ENCODE data around the gene EIF4EBP2. TPM values are rescaled to one million over a fixed set of nuclear protein-coding genes. Genes with fewer than 3 reads are reported as not detected.
A peak's percentile ranks its signal among the peaks of the same experiment; 100 is the strongest.

EIF4EBP2 gene
- polyA plus RNA-seq, 1 of the 3 experiments (the other 2 are of a cell fraction): 9.9 TPM

DNA sequence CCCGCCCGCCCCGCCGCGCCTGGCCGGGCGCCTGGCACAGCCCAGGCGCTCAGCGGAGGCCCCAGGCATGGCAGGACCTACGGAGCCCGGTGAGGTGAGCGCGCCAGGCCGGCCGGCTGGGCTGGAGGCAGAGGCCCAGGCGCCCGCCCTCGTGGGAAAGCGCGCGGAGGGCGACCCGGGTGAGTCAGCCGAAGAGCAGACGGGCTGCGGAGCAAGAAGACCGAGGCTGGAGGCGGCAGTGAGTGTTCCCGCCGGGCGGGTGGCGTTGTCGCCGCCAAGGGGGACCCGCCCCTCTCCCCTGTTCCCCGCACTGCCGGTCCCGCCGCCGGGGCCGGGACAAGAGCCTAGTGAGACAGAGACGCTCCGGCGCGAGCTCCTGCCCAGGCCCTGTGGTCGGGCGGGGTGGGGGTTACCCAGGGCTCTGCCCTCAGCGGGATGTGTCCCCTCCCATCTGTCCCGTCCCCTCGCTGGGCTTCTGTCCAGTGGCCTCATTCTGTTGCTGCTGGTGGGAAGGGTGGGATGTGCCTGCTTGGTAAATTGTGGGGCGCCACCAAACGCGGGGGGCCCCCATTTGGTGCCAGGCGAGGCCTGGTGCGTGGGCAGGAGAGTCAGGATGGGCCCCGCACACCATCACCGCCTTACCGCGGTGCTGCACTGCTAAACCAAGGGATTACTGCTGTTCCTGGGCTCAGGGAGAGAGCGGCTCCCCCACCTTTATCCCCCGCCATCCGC, 54.5 kb downstream of the EIF4EBP2 start:
- ChIA-PET CTCF (interaction anchor here (0.6 to 7.0 kb wide), 8 partner anchors 17 to 299 kb away, joined by 3 to 190 read pairs (median 19); partner anchors contain the start of gene PALD1), POLR2A (no interaction called here)
- DNase-seq: peak; percentile 92
- H3K36me3 ChIP-seq (replicated peaks in 1 of 2; ENCODE audit: control insufficient read depth in 1 of 2, insufficient read depth in 2 of 2, low read length in 1 of 2): no peaks in the 10 kb centered on the region
- no peaks in the 10 kb centered on the region for H3K9me2 ChIP-seq
- H3K4me2 ChIP-seq: peak overlapping the region; percentile 69
- H4K20me1 ChIP-seq (ENCODE audit: insufficient read depth): no peaks in the 10 kb centered on the region
- WGBS (ENCODE audit: low lambda C conversion rate): 47% methylated on average over 17 of the region's 62 CpGs
- H3K4me3 ChIP-seq (ENCODE audit: low read depth in 2 of 2, low read length in 1 of 2): peak overlapping the region; percentile 29 to 36; a peak in 3 of 4 replicates
- no peaks in the 10 kb centered on the region for H3K79me2 ChIP-seq (ENCODE audit: insufficient read depth)
- no peak overlapping the region for H3K27ac ChIP-seq (ENCODE audit: low read depth in 2 of 2, low read length in 1 of 2)
- peak; percentile 38; the same call in 1 of the 2 replicates for TF ChIP-seq FOSL2 (IDR thresholded peaks at IDR 0.05; ENCODE audit: borderline replicate concordance, low read depth)
- TF ChIP-seq, protein P1, sequence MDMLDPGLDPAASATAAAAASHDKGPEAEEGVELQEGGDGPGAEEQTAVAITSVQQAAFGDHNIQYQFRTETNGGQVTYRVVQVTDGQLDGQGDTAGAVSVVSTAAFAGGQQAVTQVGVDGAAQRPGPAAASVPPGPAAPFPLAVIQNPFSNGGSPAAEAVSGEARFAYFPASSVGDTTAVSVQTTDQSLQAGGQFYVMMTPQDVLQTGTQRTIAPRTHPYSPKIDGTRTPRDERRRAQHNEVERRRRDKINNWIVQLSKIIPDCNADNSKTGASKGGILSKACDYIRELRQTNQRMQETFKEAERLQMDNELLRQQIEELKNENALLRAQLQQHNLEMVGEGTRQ (IDR thresholded peaks at IDR 0.05; ENCODE audit: borderline replicate concordance, low read depth, low read length): no peak
- TF ChIP-seq, protein P2, sequence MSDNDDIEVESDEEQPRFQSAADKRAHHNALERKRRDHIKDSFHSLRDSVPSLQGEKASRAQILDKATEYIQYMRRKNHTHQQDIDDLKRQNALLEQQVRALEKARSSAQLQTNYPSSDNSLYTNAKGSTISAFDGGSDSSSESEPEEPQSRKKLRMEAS (IDR thresholded peaks at IDR 0.05; ENCODE audit: low read depth): peak; percentile 61; the same call in 1 of the 2 replicates
- H2AFZ ChIP-seq (ENCODE audit: low read depth): peak overlapping the region; percentile 69; the same call in 1 of the 2 replicates
- H3K9me3 ChIP-seq: no peaks in the 10 kb centered on the region
- H3K4me1 ChIP-seq (ENCODE audit: control insufficient read depth in 1 of 2, insufficient read depth in 2 of 2, low read depth in 1 of 2, low read length in 1 of 2): peaks cover 0 to 20% of the 10 kb centered on the region in 2 experiments; a peak in 1 of 4 replicates
- no peak overlapping the region for H3K9ac ChIP-seq
- no peaks in the 10 kb centered on the region; the same call in 1 of the 2 replicates for H3K27me3 ChIP-seq (ENCODE audit: insufficient read depth)
- no peaks in the 10 kb centered on the region for H3F3A ChIP-seq (replicated peaks; ENCODE audit: insufficient read depth)

DNA sequence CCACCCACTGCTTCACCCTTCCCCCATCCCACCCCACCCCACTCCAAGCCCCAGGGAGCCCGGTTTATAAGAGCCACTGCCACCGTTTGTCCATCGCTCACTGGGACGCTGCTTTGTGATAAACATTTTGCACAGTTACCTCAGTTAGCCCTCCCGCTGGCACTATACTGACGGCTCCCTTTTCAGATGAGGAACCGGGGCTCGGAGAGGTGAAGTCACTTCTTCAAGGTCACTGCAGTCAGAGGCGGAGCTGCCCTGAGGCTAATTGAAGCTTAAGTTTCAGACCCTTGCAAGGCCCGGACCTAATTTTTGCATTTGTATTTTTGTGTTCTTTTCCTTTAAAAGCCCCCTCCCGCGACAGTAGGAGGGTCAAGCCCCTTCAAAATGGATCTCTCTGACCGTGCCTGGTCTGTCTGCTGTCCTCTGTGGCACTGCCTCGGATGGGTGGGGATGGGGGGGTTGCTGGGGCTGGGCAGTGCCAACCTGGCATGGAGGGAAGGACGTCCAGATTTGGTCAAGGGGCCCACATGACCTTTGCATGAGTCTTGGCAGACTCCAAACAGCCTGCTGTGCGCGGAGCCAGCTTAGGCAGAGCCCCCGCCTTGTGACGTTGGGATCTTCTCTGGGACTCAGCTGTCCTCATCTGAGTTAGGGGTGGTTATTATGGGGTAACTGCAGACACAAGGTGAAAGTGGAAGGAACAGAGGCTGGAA, 55.3 kb downstream of the EIF4EBP2 start:
- peaks cover 0 to 24% of the 10 kb centered on the region in 2 experiments; a peak in 1 of 4 replicates for H3K4me1 ChIP-seq (ENCODE audit: control insufficient read depth in 1 of 2, insufficient read depth in 2 of 2, low read depth in 1 of 2, low read length in 1 of 2)
- TF ChIP-seq NRF1 (IDR thresholded peaks at IDR 0.05; ENCODE audit: low read depth, low read length): no peak
- TF ChIP-seq, protein P3, sequence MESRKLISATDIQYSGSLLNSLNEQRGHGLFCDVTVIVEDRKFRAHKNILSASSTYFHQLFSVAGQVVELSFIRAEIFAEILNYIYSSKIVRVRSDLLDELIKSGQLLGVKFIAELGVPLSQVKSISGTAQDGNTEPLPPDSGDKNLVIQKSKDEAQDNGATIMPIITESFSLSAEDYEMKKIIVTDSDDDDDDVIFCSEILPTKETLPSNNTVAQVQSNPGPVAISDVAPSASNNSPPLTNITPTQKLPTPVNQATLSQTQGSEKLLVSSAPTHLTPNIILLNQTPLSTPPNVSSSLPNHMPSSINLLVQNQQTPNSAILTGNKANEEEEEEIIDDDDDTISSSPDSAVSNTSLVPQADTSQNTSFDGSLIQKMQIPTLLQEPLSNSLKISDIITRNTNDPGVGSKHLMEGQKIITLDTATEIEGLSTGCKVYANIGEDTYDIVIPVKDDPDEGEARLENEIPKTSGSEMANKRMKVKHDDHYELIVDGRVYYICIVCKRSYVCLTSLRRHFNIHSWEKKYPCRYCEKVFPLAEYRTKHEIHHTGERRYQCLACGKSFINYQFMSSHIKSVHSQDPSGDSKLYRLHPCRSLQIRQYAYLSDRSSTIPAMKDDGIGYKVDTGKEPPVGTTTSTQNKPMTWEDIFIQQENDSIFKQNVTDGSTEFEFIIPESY (IDR thresholded peaks at IDR 0.05; ENCODE audit: borderline replicate concordance, low read depth): no peak
- TF ChIP-seq POLR2AphosphoS5 (IDR thresholded peaks at IDR 0.05; ENCODE audit: low read depth, low read length): no peak
- TF ChIP-seq RAD21 (IDR thresholded peaks at IDR 0.05; ENCODE audit: low read length): no peak
- no peak for TF ChIP-seq MEF2A (IDR thresholded peaks at IDR 0.05; ENCODE audit: borderline replicate concordance, low read depth)
- TF ChIP-seq YY1 (IDR thresholded peaks at IDR 0.05; ENCODE audit: low read depth): no peak
- TF ChIP-seq TEAD4 (IDR thresholded peaks at IDR 0.05; ENCODE audit: borderline replicate concordance, insufficient read depth): no peak
- ChIA-PET POLR2A (no interaction called here), CTCF (interaction anchor here (0.6 to 7.0 kb wide), 8 partner anchors 16 to 300 kb away, joined by 3 to 190 read pairs (median 19); partner anchors contain the start of gene PALD1)
- no peak for DNase-seq
- H3K9ac ChIP-seq: no peak overlapping the region
- no peaks in the 10 kb centered on the region for H3K79me2 ChIP-seq (ENCODE audit: insufficient read depth)
- H3K27me3 ChIP-seq (ENCODE audit: insufficient read depth): no peaks in the 10 kb centered on the region; the same call in 1 of the 2 replicates
- no peaks in the 10 kb centered on the region for H3K36me3 ChIP-seq (replicated peaks in 1 of 2; ENCODE audit: control insufficient read depth in 1 of 2, insufficient read depth in 2 of 2, low read length in 1 of 2)
- WGBS (ENCODE audit: low lambda C conversion rate): 72% methylated on average over 18 of the region's 19 CpGs
- H2AFZ ChIP-seq (ENCODE audit: low read depth): no peak overlapping the region
- H3K4me2 ChIP-seq: no peak overlapping the region
- H3K4me3 ChIP-seq (ENCODE audit: low read depth in 2 of 2, low read length in 1 of 2): no peak overlapping the region
- no peaks in the 10 kb centered on the region for H3K9me2 ChIP-seq
- H3F3A ChIP-seq (replicated peaks; ENCODE audit: insufficient read depth): no peaks in the 10 kb centered on the region
- no peak overlapping the region for H3K27ac ChIP-seq (ENCODE audit: low read depth in 2 of 2, low read length in 1 of 2)
- no peaks in the 10 kb centered on the region for H3K9me3 ChIP-seq
- no peaks in the 10 kb centered on the region for H4K20me1 ChIP-seq (ENCODE audit: insufficient read depth)
